ENCODE measurements around the gene ACTL6B.
"Not testable (repeated sequence)": the region's sequence is repeated elsewhere in the genome, so short reads cannot be mapped to it uniquely, and the experiment has no call there.

ACTL6B gene

GRCh38 chr7:100655908-100656674, at the start of gene ACTL6B:
Gene ACTL6B, minus strand, starts transcription at chr7:100656448. Its CDS starts 94 bp downstream, at chr7:100656354.
- no peak for DNase-seq (ENCODE audit: low read depth)

GRCh38 chr7:100705320-100705752, 49.1 kb upstream of the ACTL6B start:
- peak; percentile 70 for DNase-seq (ENCODE audit: low read depth)

GRCh38 chr7:100701089-100701488, 44.8 kb upstream of the ACTL6B start:
- DNase-seq (ENCODE audit: low read depth), result not testable (repeated sequence)

GRCh38 chr7:100699018-100699417, 42.8 kb upstream of the ACTL6B start:
- no peak for DNase-seq (ENCODE audit: low read depth)

GRCh38 chr7:100696123-100696521, 39.9 kb upstream of the ACTL6B start:
- no peak for DNase-seq (ENCODE audit: low read depth)

GRCh38 chr7:100694098-100694745, 38.0 kb upstream of the ACTL6B start, which contains the start of gene GIGYF1:
Gene GIGYF1, minus strand, starts transcription at chr7:100694250. Its CDS starts 6,012 bp downstream, at chr7:100688238.
- DNase-seq (ENCODE audit: low read depth), result peak; percentile 69

- DNase-seq (ENCODE audit: low read depth), result peak; percentile 34
Observed at GRCh38 chr7:100693312-100694097, 37.3 kb upstream of the ACTL6B start.

GRCh38 chr7:100692578-100692961, 36.3 kb upstream of the ACTL6B start:
- DNase-seq (ENCODE audit: low read depth), result no peak

- peak; percentile 79 for DNase-seq (ENCODE audit: low read depth)
Observed at GRCh38 chr7:100691676-100692577, 35.7 kb upstream of the ACTL6B start.

- no peak for DNase-seq (ENCODE audit: low read depth)
Observed at GRCh38 chr7:100689230-100690135, 33.2 kb upstream of the ACTL6B start.

GRCh38 chr7:100688326-100688860, 32.1 kb upstream of the ACTL6B start:
- no peak for DNase-seq (ENCODE audit: low read depth)

- no peak for DNase-seq (ENCODE audit: low read depth)
Observed at GRCh38 chr7:100687751-100688300, 31.6 kb upstream of the ACTL6B start.

- no peak for DNase-seq (ENCODE audit: low read depth)
Observed at GRCh38 chr7:100687261-100687660, 31.0 kb upstream of the ACTL6B start.

GRCh38 chr7:100686822-100687211, 30.6 kb upstream of the ACTL6B start:
- no peak for DNase-seq (ENCODE audit: low read depth)

- no peak for DNase-seq (ENCODE audit: low read depth)
Observed at GRCh38 chr7:100686201-100686821, 30.1 kb upstream of the ACTL6B start.

- DNase-seq (ENCODE audit: low read depth), result no peak
Observed at GRCh38 chr7:100685631-100686145, 29.4 kb upstream of the ACTL6B start.

GRCh38 chr7:100685049-100685605, 28.9 kb upstream of the ACTL6B start:
- DNase-seq (ENCODE audit: low read depth), result no peak

- DNase-seq (ENCODE audit: low read depth), result no peak
Observed at GRCh38 chr7:100684534-100685042, 28.3 kb upstream of the ACTL6B start.
